ENCODE data around the gene SSX2IP. TPM values are rescaled to one million over a fixed set of nuclear protein-coding genes. Genes with fewer than 3 reads are reported as not detected.

The SSX2IP gene
- total RNA-seq, 2 donors from 2014 or later = 10.7 to 25.2 TPM

GRCh38 chr1:84688463-84689061 is 1.7 kb downstream of the SSX2IP start:
- H3K4me3 ChIP-seq = no peak overlapping the region
- TF ChIP-seq POLR2AphosphoS5 (IDR thresholded peaks at IDR 0.05) (no peak), POLR2A (IDR thresholded peaks at IDR 0.05) (no peak), CTCF (IDR thresholded peaks at IDR 0.05) (no peak)
- peak overlapping the region in 1 of 2 donors; percentile 9 for H3K27ac ChIP-seq
- no peaks in the 10 kb centered on the region for H3K9me3 ChIP-seq
- 55% methylated on average over 8 of the region's 8 CpGs for WGBS
- intact Hi-C loops (cut with DNase I) = no loop called here
- no peaks in the 10 kb centered on the region for H3K36me3 ChIP-seq
- no peak for DNase-seq (ENCODE audit: low spot score)
- H3K4me1 ChIP-seq (replicated peaks) = no peaks in the 10 kb centered on the region
- H3K27me3 ChIP-seq (replicated peaks; ENCODE audit: insufficient read depth) = no peaks in the 10 kb centered on the region

- intact Hi-C loops (cut with DNase I) = no loop called here
- TF ChIP-seq POLR2AphosphoS5 (IDR thresholded peaks at IDR 0.05) (no peak), POLR2A (IDR thresholded peaks at IDR 0.05) (no peak), CTCF (IDR thresholded peaks at IDR 0.05) (no peak)
- DNase-seq (ENCODE audit: low spot score) = no peak
- H3K4me1 ChIP-seq (replicated peaks) = no peaks in the 10 kb centered on the region
- no peak overlapping the region for H3K27ac ChIP-seq
- WGBS = 69% methylated on average over 5 of the region's 5 CpGs
- H3K9me3 ChIP-seq = no peaks in the 10 kb centered on the region
- no peaks in the 10 kb centered on the region for H3K36me3 ChIP-seq
- no peaks in the 10 kb centered on the region for H3K27me3 ChIP-seq (replicated peaks; ENCODE audit: insufficient read depth)
- no peak overlapping the region for H3K4me3 ChIP-seq
Measured at GRCh38 chr1:84687714-84688462, 2.4 kb downstream of the SSX2IP start.

GRCh38 chr1:84686223-84686622 is 4.0 kb downstream of the SSX2IP start:
- Histone ChIP-seq H3K27me3 (replicated peaks; ENCODE audit: insufficient read depth) (no peaks in the 10 kb centered on the region), H3K27ac (no peak overlapping the region), H3K9me3 (no peaks in the 10 kb centered on the region), H3K36me3 (no peaks in the 10 kb centered on the region), H3K4me3 (no peak overlapping the region), H3K4me1 (replicated peaks) (no peaks in the 10 kb centered on the region)
- WGBS = 93% methylated on average over 1 of the region's 1 CpG
- no peak for TF ChIP-seq POLR2AphosphoS5 (IDR thresholded peaks at IDR 0.05)
- TF ChIP-seq CTCF (IDR thresholded peaks at IDR 0.05) = no peak
- TF ChIP-seq POLR2A (IDR thresholded peaks at IDR 0.05) = no peak
- DNase-seq (ENCODE audit: low spot score) = no peak
- intact Hi-C loops (cut with DNase I) = no loop called here

GRCh38 chr1:84683508-84683907 is 6.8 kb downstream of the SSX2IP start:
- TF ChIP-seq POLR2A (IDR thresholded peaks at IDR 0.05) = no peak
- no peak for TF ChIP-seq POLR2AphosphoS5 (IDR thresholded peaks at IDR 0.05)
- no peak for TF ChIP-seq CTCF (IDR thresholded peaks at IDR 0.05)
- Histone ChIP-seq H3K27ac (no peak overlapping the region), H3K9me3 (no peaks in the 10 kb centered on the region), H3K36me3 (no peaks in the 10 kb centered on the region), H3K4me1 (replicated peaks) (no peaks in the 10 kb centered on the region), H3K4me3 (no peak overlapping the region), H3K27me3 (replicated peaks; ENCODE audit: insufficient read depth) (no peaks in the 10 kb centered on the region)
- no peak for DNase-seq (ENCODE audit: low spot score)
- 92% methylated on average over 2 of the region's 2 CpGs for WGBS
- intact Hi-C loops (cut with DNase I) = no loop called here

GRCh38 chr1:84682047-84682446 is 8.2 kb downstream of the SSX2IP start:
- Histone ChIP-seq H3K9me3 (no peaks in the 10 kb centered on the region), H3K4me1 (replicated peaks) (no peaks in the 10 kb centered on the region), H3K27ac (no peak overlapping the region), H3K36me3 (no peaks in the 10 kb centered on the region), H3K27me3 (replicated peaks; ENCODE audit: insufficient read depth) (no peaks in the 10 kb centered on the region), H3K4me3 (no peak overlapping the region)
- TF ChIP-seq POLR2A (IDR thresholded peaks at IDR 0.05) (no peak), CTCF (IDR thresholded peaks at IDR 0.05) (no peak), POLR2AphosphoS5 (IDR thresholded peaks at IDR 0.05) (no peak)
- WGBS = 91% methylated on average over 5 of the region's 5 CpGs
- intact Hi-C loops (cut with DNase I) = no loop called here
- no peak for DNase-seq (ENCODE audit: low spot score)

Measured in prostate gland (tissue), 2 donors.